ENCODE results near the gene ACVR1.

Gene ACVR1

GRCh38 chr2:157784169-157784822, 91.8 kb downstream of the ACVR1 start:
- ATAC-seq: peak; percentile 44; the same call in 2 of the 3 replicates
- no peak for TF ChIP-seq TCF4 (CRISPR knock-in tag; IDR thresholded peaks at IDR 0.05; ENCODE audit: borderline replicate concordance)
- TF ChIP-seq ZNF565 (CRISPR knock-in tag; conservative IDR thresholded peaks at IDR 0.05; ENCODE audit: low read depth): no peak
- no peak for TF ChIP-seq BACH2 (CRISPR knock-in tag; IDR thresholded peaks at IDR 0.05; ENCODE audit: borderline replicate concordance)
- no peak for TF ChIP-seq PATZ1 (CRISPR knock-in tag; IDR thresholded peaks at IDR 0.05; ENCODE audit: borderline replicate concordance)
- no peak for TF ChIP-seq ZFP3 (CRISPR knock-in tag; IDR thresholded peaks at IDR 0.05)
- TF ChIP-seq, protein P1, sequence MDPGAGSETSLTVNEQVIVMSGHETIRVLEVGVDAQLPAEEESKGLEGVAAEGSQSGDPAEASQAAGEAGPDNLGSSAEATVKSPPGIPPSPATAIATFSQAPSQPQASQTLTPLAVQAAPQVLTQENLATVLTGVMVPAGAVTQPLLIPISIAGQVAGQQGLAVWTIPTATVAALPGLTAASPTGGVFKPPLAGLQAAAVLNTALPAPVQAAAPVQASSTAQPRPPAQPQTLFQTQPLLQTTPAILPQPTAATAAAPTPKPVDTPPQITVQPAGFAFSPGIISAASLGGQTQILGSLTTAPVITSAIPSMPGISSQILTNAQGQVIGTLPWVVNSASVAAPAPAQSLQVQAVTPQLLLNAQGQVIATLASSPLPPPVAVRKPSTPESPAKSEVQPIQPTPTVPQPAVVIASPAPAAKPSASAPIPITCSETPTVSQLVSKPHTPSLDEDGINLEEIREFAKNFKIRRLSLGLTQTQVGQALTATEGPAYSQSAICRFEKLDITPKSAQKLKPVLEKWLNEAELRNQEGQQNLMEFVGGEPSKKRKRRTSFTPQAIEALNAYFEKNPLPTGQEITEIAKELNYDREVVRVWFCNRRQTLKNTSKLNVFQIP (CRISPR knock-in tag; IDR thresholded peaks at IDR 0.05; ENCODE audit: borderline replicate concordance, low read depth): no peak

GRCh38 chr2:157783245-157783644, 92.9 kb downstream of the ACVR1 start:
- no peak for ATAC-seq
- TF ChIP-seq PPARA (CRISPR knock-in tag; IDR thresholded peaks at IDR 0.05; ENCODE audit: borderline replicate concordance): no peak
- no peak for TF ChIP-seq ZFP30 (CRISPR knock-in tag; IDR thresholded peaks at IDR 0.05)
- TF ChIP-seq CREB5 (CRISPR knock-in tag; IDR thresholded peaks at IDR 0.05; ENCODE audit: low read depth): no peak
- no peak for TF ChIP-seq CSRNP3 (CRISPR knock-in tag; IDR thresholded peaks at IDR 0.05)
- no peak for TF ChIP-seq ZFP3 (CRISPR knock-in tag; IDR thresholded peaks at IDR 0.05)
- TF ChIP-seq, protein P1 (CRISPR knock-in tag; IDR thresholded peaks at IDR 0.05; ENCODE audit: borderline replicate concordance, low read depth): no peak
- TF ChIP-seq CSDC2 (CRISPR knock-in tag; IDR thresholded peaks at IDR 0.05): no peak
- TF ChIP-seq GLIS3 (CRISPR knock-in tag; IDR thresholded peaks at IDR 0.05): no peak
- TF ChIP-seq TCF4 (CRISPR knock-in tag; IDR thresholded peaks at IDR 0.05; ENCODE audit: borderline replicate concordance): no peak
- no peak for TF ChIP-seq BACH2 (CRISPR knock-in tag; IDR thresholded peaks at IDR 0.05; ENCODE audit: borderline replicate concordance)
- TF ChIP-seq, protein P2, sequence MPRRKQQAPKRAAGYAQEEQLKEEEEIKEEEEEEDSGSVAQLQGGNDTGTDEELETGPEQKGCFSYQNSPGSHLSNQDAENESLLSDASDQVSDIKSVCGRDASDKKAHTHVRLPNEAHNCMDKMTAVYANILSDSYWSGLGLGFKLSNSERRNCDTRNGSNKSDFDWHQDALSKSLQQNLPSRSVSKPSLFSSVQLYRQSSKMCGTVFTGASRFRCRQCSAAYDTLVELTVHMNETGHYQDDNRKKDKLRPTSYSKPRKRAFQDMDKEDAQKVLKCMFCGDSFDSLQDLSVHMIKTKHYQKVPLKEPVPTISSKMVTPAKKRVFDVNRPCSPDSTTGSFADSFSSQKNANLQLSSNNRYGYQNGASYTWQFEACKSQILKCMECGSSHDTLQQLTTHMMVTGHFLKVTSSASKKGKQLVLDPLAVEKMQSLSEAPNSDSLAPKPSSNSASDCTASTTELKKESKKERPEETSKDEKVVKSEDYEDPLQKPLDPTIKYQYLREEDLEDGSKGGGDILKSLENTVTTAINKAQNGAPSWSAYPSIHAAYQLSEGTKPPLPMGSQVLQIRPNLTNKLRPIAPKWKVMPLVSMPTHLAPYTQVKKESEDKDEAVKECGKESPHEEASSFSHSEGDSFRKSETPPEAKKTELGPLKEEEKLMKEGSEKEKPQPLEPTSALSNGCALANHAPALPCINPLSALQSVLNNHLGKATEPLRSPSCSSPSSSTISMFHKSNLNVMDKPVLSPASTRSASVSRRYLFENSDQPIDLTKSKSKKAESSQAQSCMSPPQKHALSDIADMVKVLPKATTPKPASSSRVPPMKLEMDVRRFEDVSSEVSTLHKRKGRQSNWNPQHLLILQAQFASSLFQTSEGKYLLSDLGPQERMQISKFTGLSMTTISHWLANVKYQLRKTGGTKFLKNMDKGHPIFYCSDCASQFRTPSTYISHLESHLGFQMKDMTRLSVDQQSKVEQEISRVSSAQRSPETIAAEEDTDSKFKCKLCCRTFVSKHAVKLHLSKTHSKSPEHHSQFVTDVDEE (CRISPR knock-in tag; IDR thresholded peaks at IDR 0.05): no peak

DNA sequence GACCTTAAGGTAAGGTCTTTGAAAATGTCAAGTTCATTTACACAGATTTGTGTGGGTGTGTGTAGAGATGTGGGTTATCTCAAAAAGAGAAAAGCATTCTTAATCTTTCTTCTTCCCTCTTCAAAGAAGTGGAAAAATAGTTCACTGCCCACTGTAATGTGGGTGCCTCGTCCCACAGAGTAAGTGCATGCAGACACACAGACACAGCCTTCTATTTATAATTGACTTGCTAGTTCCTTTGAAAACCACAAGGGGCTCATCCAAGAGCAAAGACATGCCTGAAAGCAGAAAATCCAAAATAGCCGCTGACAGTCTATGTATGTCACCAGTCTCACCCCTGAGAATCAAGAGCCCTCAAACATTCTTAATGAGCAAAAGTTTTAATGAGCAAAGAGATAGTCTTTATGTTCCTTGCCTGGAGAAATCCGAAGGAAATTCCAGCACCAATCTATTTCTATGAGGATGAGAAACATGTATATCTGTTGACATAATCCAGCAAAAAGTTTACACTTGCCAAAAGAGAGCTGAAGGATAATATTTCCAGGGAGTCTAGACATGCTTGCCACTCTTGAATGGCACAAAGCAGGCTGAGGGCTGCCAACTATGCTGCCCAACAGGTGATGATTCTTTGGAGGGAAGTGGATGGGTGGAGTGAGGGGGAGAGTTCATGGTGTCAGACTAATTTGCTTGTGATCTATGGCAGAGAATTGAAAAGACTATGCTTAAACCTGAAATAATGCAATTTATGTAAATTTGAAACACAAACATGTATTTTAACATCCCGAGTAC, 93.9 kb downstream of the ACVR1 start:
- TF ChIP-seq SNAI2 (CRISPR knock-in tag; IDR thresholded peaks at IDR 0.05): no peak
- no peak for TF ChIP-seq TCF4 (CRISPR knock-in tag; IDR thresholded peaks at IDR 0.05; ENCODE audit: borderline replicate concordance)
- no peak for TF ChIP-seq ESRRG (CRISPR knock-in tag; IDR thresholded peaks at IDR 0.05)
- TF ChIP-seq GLIS3 (CRISPR knock-in tag; IDR thresholded peaks at IDR 0.05): no peak
- TF ChIP-seq BACH2 (CRISPR knock-in tag; IDR thresholded peaks at IDR 0.05; ENCODE audit: borderline replicate concordance): no peak
- no peak for TF ChIP-seq ISL1 (CRISPR knock-in tag; IDR thresholded peaks at IDR 0.05)
- no peak for TF ChIP-seq RARB (CRISPR knock-in tag; IDR thresholded peaks at IDR 0.05)
- TF ChIP-seq ZFP3 (CRISPR knock-in tag; IDR thresholded peaks at IDR 0.05): no peak
- no peak for TF ChIP-seq ZFP30 (CRISPR knock-in tag; IDR thresholded peaks at IDR 0.05)
- ATAC-seq: peak; percentile 72

All from SK-N-SH treated with all-trans-retinoic acid at 6 μM for 48 hours (cell line).